Activated T-helper 9 cell treated with anti-CD3 and anti-CD28 coated beads, Interleukin-2, amount 50 U/mL, for 16 hours (primary cell): Measurements from ENCODE around the gene RWDD4.

ENCODE experiments used
- DNase-seq: peaks from one replicate; pipeline ENCODE4 v3.0.0-alpha.2; 2020; ENCODE audit warnings: low read depth

The RWDD4 gene

GRCh38 chr4:183659029-183659871 is at the start of gene RWDD4, which contains the start of gene TRAPPC11:
Gene RWDD4, minus strand, starts transcription at chr4:183659185. Its CDS starts 233 bp downstream, at chr4:183658952.
Gene TRAPPC11, plus strand, starts transcription at chr4:183659293. Its CDS starts 4,575 bp downstream, at chr4:183663868.
- DNase-seq, result peak; percentile 91

- no peak for DNase-seq
Observed at GRCh38 chr4:183702492-183702891, 43.5 kb upstream of the RWDD4 start.

GRCh38 chr4:183700407-183700806 is 41.4 kb upstream of the RWDD4 start:
- DNase-seq, result no peak

- DNase-seq, result no peak
Observed at GRCh38 chr4:183698909-183699308, 39.9 kb upstream of the RWDD4 start.

- DNase-seq, result no peak
Observed at GRCh38 chr4:183691897-183692296, 32.9 kb upstream of the RWDD4 start.

- no peak for DNase-seq
Observed at GRCh38 chr4:183691006-183691405, 32.0 kb upstream of the RWDD4 start.

- DNase-seq, result no peak
Observed at GRCh38 chr4:183688216-183688615, 29.2 kb upstream of the RWDD4 start.

GRCh38 chr4:183686461-183686860 is 27.5 kb upstream of the RWDD4 start:
- no peak for DNase-seq

GRCh38 chr4:183681119-183681518 is 22.1 kb upstream of the RWDD4 start:
- DNase-seq, result no peak

GRCh38 chr4:183675625-183676024 is 16.6 kb upstream of the RWDD4 start:
- no peak for DNase-seq

GRCh38 chr4:183674153-183674552 is 15.2 kb upstream of the RWDD4 start:
- DNase-seq, result no peak

GRCh38 chr4:183670960-183671555 is 12.1 kb upstream of the RWDD4 start:
- no peak for DNase-seq

GRCh38 chr4:183670251-183670650 is 11.3 kb upstream of the RWDD4 start:
- no peak for DNase-seq

GRCh38 chr4:183666088-183666487 is 7.1 kb upstream of the RWDD4 start:
- DNase-seq, result no peak

- DNase-seq, result no peak
Observed at GRCh38 chr4:183659872-183660242, 872 bp upstream of the RWDD4 start.

GRCh38 chr4:183658362-183659028 is 490 bp downstream of the RWDD4 start:
- peak; percentile 9 for DNase-seq

GRCh38 chr4:183657564-183657963 is 1.4 kb downstream of the RWDD4 start:
- DNase-seq, result no peak

- DNase-seq, result no peak
Observed at GRCh38 chr4:183645326-183645725, 13.7 kb downstream of the RWDD4 start.

- DNase-seq, result no peak
Observed at GRCh38 chr4:183639291-183639690, 19.7 kb downstream of the RWDD4 start.

GRCh38 chr4:183638436-183638835 is 20.5 kb downstream of the RWDD4 start:
- DNase-seq, result no peak

GRCh38 chr4:183637461-183637860 is 21.5 kb downstream of the RWDD4 start:
- no peak for DNase-seq

GRCh38 chr4:183636923-183637322 is 22.1 kb downstream of the RWDD4 start:
- no peak for DNase-seq

GRCh38 chr4:183636503-183636902 is 22.5 kb downstream of the RWDD4 start:
- DNase-seq, result no peak
